Osteoblast (primary cell): ENCODE data around the gene PLIN3. TPM values are rescaled to one million over a fixed set of nuclear protein-coding genes. Genes with fewer than 3 reads are reported as not detected.

ENCODE experiments used
- DNase-seq: peaks from one replicate; pipeline ENCODE4 v3.0.0; 2011; ENCODE audit warnings: low spot score, mixed read lengths; ENCODE audit not compliant: insufficient read length; ENCODE audit errors: missing footprints
- H2AFZ ChIP-seq: 2 replicates; pipeline ENCODE4 v1.6.0; 2011; ENCODE audit warnings: mild to moderate bottlenecking, low read length
- H3K27ac ChIP-seq: 2 replicates; pipeline ENCODE4 v1.5.1; 2011; ENCODE audit warnings: mild to moderate bottlenecking, low read depth, low read length, moderate library complexity
- H3K27me3 ChIP-seq: 2 replicates; pipeline ENCODE4 v1.6.0; 2012; ENCODE audit warnings: mild to moderate bottlenecking, control low read depth, inconsistent platforms, low read length, moderate library complexity; ENCODE audit not compliant: insufficient read depth
- H3K36me3 ChIP-seq: 2 replicates; pipeline ENCODE4 v1.5.1; 2011; ENCODE audit warnings: mild to moderate bottlenecking, low read length, control low read depth, moderate library complexity; ENCODE audit not compliant: insufficient read depth
- H3K4me1 ChIP-seq: 2 replicates; pipeline ENCODE4 v1.5.1; 2011; ENCODE audit warnings: mild to moderate bottlenecking, low read length, control low read depth, moderate library complexity; ENCODE audit not compliant: insufficient read depth
- H3K4me2 ChIP-seq: 2 replicates; pipeline ENCODE4 v1.6.0; 2011; ENCODE audit warnings: mild to moderate bottlenecking, low read length; ENCODE audit not compliant: insufficient read depth
- H3K4me3 ChIP-seq: fragments of 200-600 bp; sonication (generic); 3 replicates; pipeline ENCODE4 v1.5.1; 2012; ENCODE audit warnings: mild to moderate bottlenecking, low read length, inconsistent platforms; ENCODE audit not compliant: insufficient read depth
- H3K79me2 ChIP-seq: 2 replicates; pipeline ENCODE4 v1.6.0; 2012; ENCODE audit warnings: mild to moderate bottlenecking, low read length, control low read depth, inconsistent platforms; ENCODE audit not compliant: insufficient read depth
- H3K9me3 ChIP-seq: 2 replicates; pipeline ENCODE4 v1.5.1; 2011; ENCODE audit warnings: low read depth, low read length, control low read depth
- H4K20me1 ChIP-seq: 2 replicates; pipeline ENCODE4 v1.6.0; 2012; ENCODE audit warnings: mild to moderate bottlenecking, low read length, control low read depth; ENCODE audit not compliant: insufficient read depth
- total RNA-seq: library from RNA; depleted of rRNA; stranded (reverse); fragments of >200 nt; gene quantifications from 2 replicates; pipeline ENCODE4 v1.2.3, GENCODE V29; 2012
- TF ChIP-seq, protein P1 (sequence below): IDR thresholded peaks from 2 replicates; pipeline ENCODE4 v1.5.1; 2011; ENCODE audit warnings: mild to moderate bottlenecking, low read depth, low read length, moderate library complexity; ENCODE audit errors: extremely low read depth

PLIN3 gene
- total RNA-seq, 1 donor, result 260 TPM

DNA sequence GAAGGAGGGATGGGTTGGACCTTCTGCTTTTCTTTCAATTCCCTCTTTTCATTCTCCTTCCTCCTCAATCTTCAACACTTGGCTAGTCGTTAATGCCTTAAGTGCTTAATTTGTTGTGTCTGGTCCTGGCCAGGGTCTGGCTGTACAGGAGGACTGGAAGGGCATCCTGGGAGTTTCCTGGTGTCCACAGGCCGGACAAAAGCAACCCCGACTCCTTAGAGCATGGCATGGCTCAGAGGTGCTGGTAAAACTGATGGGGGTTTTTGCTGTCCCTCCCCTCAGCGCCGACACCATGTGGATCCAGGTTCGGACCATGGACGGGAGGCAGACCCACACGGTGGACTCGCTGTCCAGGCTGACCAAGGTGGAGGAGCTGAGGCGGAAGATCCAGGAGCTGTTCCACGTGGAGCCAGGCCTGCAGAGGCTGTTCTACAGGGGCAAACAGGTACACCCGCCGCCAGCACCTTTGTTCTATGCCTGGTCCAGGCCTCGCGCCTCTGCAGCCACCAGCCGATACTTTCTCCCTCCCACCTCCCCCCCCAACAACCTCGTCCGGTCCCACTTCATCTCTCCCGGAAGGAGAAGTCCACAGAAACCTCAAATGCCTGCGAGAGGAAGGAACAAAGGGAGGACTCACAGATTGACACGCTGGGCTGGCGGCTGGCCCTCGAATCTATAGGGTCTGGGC, 43.3 kb upstream of the PLIN3 start:
- DNase-seq, result peak; percentile 91
- Histone ChIP-seq H3K9me3 (no peaks in the 10 kb centered on the region), H3K4me1 (peaks cover 45% of the 10 kb centered on the region), H3K27ac (peak overlapping the region; percentile 92), H2AFZ (peak overlapping the region; percentile 92), H4K20me1 (no peaks in the 10 kb centered on the region), H3K36me3 (peaks cover 7% of the 10 kb centered on the region), H3K79me2 (peaks cover 34% of the 10 kb centered on the region), H3K27me3 (no peaks in the 10 kb centered on the region), H3K4me3 (peak overlapping the region; percentile 81), H3K4me2 (peak overlapping the region; percentile 96)
- TF ChIP-seq, protein P1, sequence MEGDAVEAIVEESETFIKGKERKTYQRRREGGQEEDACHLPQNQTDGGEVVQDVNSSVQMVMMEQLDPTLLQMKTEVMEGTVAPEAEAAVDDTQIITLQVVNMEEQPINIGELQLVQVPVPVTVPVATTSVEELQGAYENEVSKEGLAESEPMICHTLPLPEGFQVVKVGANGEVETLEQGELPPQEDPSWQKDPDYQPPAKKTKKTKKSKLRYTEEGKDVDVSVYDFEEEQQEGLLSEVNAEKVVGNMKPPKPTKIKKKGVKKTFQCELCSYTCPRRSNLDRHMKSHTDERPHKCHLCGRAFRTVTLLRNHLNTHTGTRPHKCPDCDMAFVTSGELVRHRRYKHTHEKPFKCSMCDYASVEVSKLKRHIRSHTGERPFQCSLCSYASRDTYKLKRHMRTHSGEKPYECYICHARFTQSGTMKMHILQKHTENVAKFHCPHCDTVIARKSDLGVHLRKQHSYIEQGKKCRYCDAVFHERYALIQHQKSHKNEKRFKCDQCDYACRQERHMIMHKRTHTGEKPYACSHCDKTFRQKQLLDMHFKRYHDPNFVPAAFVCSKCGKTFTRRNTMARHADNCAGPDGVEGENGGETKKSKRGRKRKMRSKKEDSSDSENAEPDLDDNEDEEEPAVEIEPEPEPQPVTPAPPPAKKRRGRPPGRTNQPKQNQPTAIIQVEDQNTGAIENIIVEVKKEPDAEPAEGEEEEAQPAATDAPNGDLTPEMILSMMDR, result no peak

DNA sequence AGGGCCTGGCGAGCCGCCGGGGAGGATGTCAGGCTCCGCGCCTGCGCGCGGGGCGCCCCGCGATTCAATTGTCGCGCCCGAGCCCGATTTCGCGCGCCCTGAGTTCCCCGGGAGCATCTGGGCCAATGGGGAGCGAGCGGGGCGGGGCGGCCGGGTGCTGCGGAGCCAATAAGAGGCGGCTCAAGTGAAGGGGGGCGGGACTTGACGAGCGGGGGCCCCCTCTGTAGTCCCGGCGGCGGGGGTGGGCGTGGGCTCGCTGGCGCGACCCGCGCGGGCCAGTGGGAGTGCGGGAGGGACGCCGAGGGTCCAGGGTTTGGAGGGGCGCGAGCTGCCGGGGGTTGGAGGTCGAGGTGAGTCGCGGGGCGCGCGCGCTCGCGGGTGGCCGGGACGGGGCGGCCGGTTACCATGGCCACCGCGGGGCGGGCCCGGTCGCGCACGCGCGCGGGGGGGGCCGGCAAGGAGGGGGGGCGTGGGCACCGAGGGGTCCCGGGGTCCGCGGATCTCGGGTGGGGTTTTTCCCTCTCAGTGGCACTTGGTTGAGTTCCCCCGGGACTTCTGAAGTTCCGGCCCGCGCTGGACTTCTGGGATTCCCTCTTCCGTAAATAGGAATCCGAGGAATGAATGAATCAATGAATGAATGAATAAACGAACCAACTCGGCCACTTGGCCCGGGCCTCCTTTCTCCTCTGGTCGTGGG, 42.6 kb upstream of the PLIN3 start:
- TF ChIP-seq, protein P1, result no peak
- H3K4me1 ChIP-seq, result peaks cover 38% of the 10 kb centered on the region
- peak overlapping the region; percentile 96 for H3K4me2 ChIP-seq
- no peaks in the 10 kb centered on the region for H3K27me3 ChIP-seq
- peaks cover 7% of the 10 kb centered on the region for H3K36me3 ChIP-seq
- peak; percentile 100 for DNase-seq
- peak overlapping the region; percentile 81 for H3K4me3 ChIP-seq
- no peaks in the 10 kb centered on the region for H3K9me3 ChIP-seq
- H3K79me2 ChIP-seq, result peaks cover 27% of the 10 kb centered on the region
- H3K27ac ChIP-seq, result peak overlapping the region; percentile 92
- H4K20me1 ChIP-seq, result no peaks in the 10 kb centered on the region
- H2AFZ ChIP-seq, result peak overlapping the region; percentile 92

DNA sequence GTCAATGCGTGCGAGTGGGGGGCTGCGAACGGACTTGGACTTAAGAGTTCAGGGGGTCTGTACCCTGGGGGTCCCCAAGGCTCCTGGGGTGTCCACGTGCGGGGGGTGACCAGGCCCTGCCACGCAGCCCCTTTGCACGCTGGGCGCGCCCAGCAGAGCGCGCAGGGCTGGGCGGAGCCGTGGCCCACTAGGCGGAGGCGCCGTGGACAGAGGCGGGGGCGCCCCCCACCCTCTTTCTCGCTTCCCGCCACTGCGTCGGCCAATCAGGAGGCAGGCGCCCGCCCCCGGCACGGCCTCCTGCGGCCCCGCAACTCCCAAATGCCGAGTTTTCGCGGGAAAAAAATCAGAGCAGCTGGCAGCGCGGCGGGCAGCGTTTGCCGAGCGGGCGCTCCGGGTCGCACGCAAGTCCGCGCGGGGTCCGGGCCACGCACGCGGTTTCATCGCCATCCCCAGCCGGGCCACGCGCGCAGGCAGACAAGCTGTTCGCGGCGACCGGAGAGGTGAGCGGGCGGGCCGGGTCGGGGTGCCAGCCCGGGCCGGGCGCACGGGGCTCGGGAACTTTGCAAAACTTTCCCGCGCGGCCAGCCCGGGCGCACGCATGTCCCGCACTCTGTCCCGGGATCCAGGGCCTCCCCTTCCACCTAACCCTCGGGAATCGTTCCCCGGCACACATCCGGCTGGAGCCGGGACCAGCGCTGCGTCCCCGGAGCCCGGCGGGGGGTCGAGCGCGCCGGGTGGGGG, 41.9 kb upstream of the PLIN3 start, which contains the start of gene UHRF1:
TSS of gene UHRF1 (plus strand) at position 346 of the 741 bp plus-strand sequence. CDS start 1,385 bp downstream, outside the sequence.
- peak within 1 kb of the TSS; percentile 92 for H2AFZ ChIP-seq
- H3K4me3 ChIP-seq, result peak within 1 kb of the TSS; percentile 81
- no peaks in the 10 kb centered on the region for H3K9me3 ChIP-seq
- TF ChIP-seq, protein P1, result no peak
- peaks cover 20% of the 10 kb centered on the region for H3K79me2 ChIP-seq
- no peaks in the 10 kb centered on the region for H4K20me1 ChIP-seq
- H3K27me3 ChIP-seq, result no peaks in the 10 kb centered on the region
- peak within 1 kb of the TSS; percentile 92 for H3K27ac ChIP-seq
- peak within 1 kb of the TSS; percentile 96 for H3K4me2 ChIP-seq
- DNase-seq, result peak; percentile 82
- H3K4me1 ChIP-seq, result peaks cover 31% of the 10 kb centered on the region
- peaks cover 7% of the 10 kb centered on the region for H3K36me3 ChIP-seq
